LNCAP (cell line): ENCODE measurements around the gene TBC1D23.

Experiments
- TF ChIP-seq, protein P1 (sequence below): fragments of 450-650 bp; IDR thresholded peaks from 2 replicates; pipeline ENCODE4 v1.5.1; 2017; ENCODE audit warnings: mild to moderate bottlenecking

The TBC1D23 gene

DNA sequence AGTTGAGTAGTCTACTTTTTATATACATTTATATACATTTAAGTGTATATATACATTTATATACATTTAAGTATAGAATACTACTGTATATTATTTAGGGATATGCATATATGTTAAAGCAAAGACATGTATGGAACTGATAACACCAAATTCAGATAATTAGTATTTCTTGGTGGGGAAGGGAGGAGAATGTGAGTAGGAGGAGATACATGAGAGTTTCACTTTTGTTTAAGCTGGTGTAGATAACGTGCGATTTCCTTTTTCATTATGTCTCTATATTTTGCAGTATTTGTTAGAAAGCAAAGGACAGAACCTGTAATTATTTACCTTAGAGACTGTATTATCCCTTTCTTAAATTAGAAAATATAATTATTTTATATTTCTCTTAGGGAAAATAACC is 57.1 kb downstream of the TBC1D23 start:
- TF ChIP-seq, protein P1, sequence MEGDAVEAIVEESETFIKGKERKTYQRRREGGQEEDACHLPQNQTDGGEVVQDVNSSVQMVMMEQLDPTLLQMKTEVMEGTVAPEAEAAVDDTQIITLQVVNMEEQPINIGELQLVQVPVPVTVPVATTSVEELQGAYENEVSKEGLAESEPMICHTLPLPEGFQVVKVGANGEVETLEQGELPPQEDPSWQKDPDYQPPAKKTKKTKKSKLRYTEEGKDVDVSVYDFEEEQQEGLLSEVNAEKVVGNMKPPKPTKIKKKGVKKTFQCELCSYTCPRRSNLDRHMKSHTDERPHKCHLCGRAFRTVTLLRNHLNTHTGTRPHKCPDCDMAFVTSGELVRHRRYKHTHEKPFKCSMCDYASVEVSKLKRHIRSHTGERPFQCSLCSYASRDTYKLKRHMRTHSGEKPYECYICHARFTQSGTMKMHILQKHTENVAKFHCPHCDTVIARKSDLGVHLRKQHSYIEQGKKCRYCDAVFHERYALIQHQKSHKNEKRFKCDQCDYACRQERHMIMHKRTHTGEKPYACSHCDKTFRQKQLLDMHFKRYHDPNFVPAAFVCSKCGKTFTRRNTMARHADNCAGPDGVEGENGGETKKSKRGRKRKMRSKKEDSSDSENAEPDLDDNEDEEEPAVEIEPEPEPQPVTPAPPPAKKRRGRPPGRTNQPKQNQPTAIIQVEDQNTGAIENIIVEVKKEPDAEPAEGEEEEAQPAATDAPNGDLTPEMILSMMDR, result no peak

DNA sequence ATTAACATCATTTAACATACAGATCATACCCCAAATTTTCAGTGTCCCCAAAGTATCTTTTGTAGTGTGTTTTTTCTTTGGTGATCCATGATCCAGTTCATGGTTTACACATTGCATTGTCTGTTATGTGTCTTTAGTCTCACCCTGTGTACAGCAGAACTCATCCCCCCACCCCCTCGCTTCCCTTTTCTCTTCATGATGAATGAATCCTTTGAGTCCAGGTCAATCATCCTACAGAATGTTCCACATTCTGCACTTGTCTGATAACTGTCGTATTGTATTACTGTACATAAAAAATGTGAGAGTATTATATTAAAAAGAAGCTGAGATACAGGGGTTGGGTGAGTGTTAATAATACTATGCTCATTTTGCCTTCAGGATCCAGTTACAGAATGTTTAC is 59.2 kb downstream of the TBC1D23 start:
- TF ChIP-seq, protein P1, result no peak

DNA sequence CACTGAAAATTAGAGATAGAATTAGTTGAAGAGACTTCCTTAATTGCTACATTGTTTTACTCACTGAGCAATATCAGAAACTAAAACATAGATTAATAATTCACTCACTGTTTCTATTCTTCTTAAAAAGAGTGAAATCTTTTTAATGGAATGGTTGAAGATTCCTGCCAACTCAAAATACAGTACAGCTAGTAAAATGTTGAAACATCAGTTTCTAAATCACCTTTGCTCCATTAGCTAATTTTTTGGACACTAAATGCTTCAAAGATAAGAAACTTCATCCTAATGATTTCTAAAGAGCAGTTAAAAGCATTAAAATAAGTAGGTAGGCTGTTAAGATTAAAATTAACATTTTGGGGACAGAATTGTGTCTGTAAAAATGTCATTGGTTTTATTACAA is 63.3 kb downstream of the TBC1D23 start:
- TF ChIP-seq, protein P1, result no peak

DNA sequence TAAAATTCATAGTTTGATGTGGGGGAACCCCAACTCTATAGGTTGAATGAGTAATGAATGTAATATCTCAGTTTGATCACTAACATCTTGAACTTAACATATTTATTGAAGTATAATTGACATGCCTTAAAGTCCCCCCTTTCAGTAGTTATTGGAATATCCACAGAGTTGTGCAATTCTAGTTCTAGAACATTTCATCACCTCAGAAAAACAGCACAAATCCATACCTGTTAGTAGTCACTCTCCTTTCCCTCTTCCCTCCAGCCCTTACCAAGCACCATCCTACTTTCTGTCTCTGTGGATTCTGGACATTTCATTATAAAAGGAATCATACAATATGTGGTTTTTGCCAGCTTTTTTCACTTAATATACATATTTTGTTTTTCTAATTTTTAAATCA is 65.0 kb downstream of the TBC1D23 start:
- TF ChIP-seq, protein P1, result no peak

DNA sequence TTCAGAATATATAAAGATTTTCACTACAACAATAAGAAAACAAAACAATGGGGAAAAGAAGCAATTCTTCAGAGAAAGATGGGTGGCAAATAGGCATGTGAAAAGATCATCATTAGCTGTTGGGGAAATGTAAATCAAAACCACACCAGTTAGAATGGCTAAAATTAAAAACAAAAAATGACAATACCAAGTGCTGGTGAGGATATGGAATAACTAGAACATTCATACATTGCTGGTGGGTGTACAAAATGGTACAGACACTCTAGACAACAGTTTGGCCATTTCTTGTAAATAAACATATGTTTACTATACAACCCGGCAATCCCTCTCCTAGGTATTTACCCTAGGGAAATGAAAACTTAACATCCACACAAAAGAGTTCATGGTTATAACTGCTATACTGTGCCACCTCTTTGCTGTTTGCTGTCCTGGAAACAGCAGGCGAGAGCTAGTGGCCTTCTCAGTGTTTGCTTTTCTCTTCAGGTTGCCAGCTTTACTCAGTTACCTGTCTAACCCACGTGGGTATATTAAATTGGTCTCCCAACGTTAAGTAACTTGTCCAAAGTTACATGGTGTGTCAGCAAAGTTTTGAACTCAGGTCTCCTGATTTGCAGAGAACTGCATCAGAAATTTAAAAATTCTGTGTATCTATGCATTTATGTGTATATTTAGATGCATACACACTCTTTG is 69.2 kb downstream of the TBC1D23 start:
- TF ChIP-seq, protein P1, result no peak

DNA sequence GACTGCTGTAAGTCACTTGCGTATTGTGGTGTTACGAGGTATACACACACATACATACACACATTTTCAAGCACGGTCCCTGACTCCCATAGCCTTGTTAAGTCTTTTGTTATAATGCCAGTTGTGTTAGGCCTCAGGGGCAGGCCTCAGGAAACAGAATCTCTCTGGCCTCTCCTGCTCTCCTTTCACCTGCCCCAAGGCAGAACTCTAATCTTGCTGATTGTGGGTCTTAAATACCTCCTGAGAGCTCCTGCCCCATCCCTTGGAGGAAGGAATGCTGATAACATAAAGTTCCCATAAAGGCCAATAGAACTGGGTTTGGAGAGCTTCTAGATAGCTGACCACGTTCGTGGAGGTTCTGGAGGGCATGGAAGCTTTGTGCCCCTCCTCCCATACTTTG is 69.9 kb downstream of the TBC1D23 start:
- TF ChIP-seq, protein P1, result no peak

DNA sequence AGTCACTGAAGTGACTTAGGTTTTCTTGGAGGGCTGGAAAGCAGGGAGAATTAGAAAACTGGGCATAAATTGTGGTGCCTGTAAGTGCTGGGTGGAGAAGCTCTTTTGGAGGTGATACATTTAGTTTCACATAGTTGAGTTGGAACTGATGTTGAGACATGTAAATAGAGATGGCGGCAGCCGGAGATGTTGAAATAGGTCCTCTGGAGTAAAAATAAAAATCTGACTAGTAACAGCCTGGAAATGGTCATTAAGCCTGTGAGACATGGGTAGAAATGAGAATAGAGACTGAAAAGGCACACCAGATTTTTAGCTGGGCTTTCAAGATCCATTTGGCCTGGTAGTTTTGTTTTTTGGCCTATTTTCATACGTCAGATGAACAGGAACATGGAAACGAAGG is 70.9 kb downstream of the TBC1D23 start:
- TF ChIP-seq, protein P1, result no peak

DNA sequence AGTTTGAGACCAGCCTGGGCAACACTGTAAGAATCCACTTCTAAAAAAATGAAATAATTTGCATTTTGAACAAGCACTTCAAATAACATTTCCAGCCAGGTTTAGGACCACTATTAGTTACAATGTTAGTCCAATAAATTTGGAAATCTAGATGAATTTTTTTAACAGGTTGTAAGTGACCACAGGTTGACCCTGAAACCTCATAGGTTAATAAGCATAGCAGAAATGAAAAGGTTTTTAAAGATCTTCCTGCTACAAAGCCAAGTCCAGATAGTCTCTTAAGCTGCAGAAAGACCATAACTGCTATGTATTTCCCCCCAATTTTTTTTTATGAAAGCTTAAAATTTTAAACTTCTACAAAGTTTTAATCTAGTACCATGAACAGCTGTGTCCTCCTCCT is 72.3 kb downstream of the TBC1D23 start:
- TF ChIP-seq, protein P1, result no peak
